Measurements from ENCODE around the gene UBA3. TPM values are rescaled to one million over a fixed set of nuclear protein-coding genes. Genes with fewer than 3 reads are reported as not detected.

The UBA3 gene
- total RNA-seq, 2 donors from 2014 or later, result 39.9 to 63.5 TPM

GRCh38 chr3:69091389-69092029 lies 11.3 kb upstream of the UBA3 start:
- Histone ChIP-seq H3K4me1 (peaks cover 0 to 99% of the 10 kb centered on the region in 2 donors), H3K36me3 (no peaks in the 10 kb centered on the region), H3K27me3 (no peaks in the 10 kb centered on the region), H3K27ac (peak overlapping the region; percentile 53 to 71), H3K4me3 (no peak overlapping the region), H3K9me3 (no peaks in the 10 kb centered on the region)
- DNase-seq (ENCODE audit: low spot score), result no peak
- TF ChIP-seq CTCF (IDR thresholded peaks at IDR 0.05), result no peak

GRCh38 chr3:69090021-69090420 lies 9.9 kb upstream of the UBA3 start:
- Histone ChIP-seq H3K9me3 (no peaks in the 10 kb centered on the region), H3K4me3 (no peak overlapping the region), H3K4me1 (peaks cover 0 to 92% of the 10 kb centered on the region in 2 donors)

GRCh38 chr3:69088063-69088462 lies 7.9 kb upstream of the UBA3 start:
- no peak for TF ChIP-seq CTCF (IDR thresholded peaks at IDR 0.05)
- H3K4me3 ChIP-seq, result peak overlapping the region in 1 of 2 donors; percentile 3
- H3K4me1 ChIP-seq, result peaks cover 0 to 88% of the 10 kb centered on the region in 2 donors
- no peak for DNase-seq (ENCODE audit: low spot score)
- no peaks in the 10 kb centered on the region for H3K27me3 ChIP-seq
- H3K9me3 ChIP-seq, result no peaks in the 10 kb centered on the region
- no peaks in the 10 kb centered on the region for H3K36me3 ChIP-seq
- peak overlapping the region; percentile 96 for H3K27ac ChIP-seq

More at GRCh38 chr3:69090021-69090420, 9.9 kb upstream of the UBA3 start:
- Histone ChIP-seq H3K27ac (peak overlapping the region in 1 of 2 donors; percentile 40), H3K36me3 (no peaks in the 10 kb centered on the region), H3K27me3 (no peaks in the 10 kb centered on the region)
- DNase-seq (ENCODE audit: low spot score), result no peak
- no peak for TF ChIP-seq CTCF (IDR thresholded peaks at IDR 0.05)

GRCh38 chr3:69087030-69087791 lies 7.0 kb upstream of the UBA3 start:
- H3K27ac ChIP-seq, result peak overlapping the region; percentile 96
- H3K4me3 ChIP-seq, result peak overlapping the region; percentile 87 to 94
- DNase-seq (ENCODE audit: low spot score), result no peak
- H3K9me3 ChIP-seq, result no peaks in the 10 kb centered on the region
- no peaks in the 10 kb centered on the region for H3K27me3 ChIP-seq
- TF ChIP-seq CTCF (IDR thresholded peaks at IDR 0.05), result no peak
- peaks cover 0 to 88% of the 10 kb centered on the region in 2 donors for H3K4me1 ChIP-seq
- H3K36me3 ChIP-seq, result no peaks in the 10 kb centered on the region

GRCh38 chr3:69085833-69086722 lies 5.9 kb upstream of the UBA3 start:
- no peaks in the 10 kb centered on the region for H3K36me3 ChIP-seq
- TF ChIP-seq CTCF (IDR thresholded peaks at IDR 0.05), result no peak

More at GRCh38 chr3:69085833-69086722, 5.9 kb upstream of the UBA3 start:
- DNase-seq (ENCODE audit: low spot score), result peak; percentile 97
- H3K4me3 ChIP-seq, result peak overlapping the region; percentile 87 to 94
- H3K27me3 ChIP-seq, result no peaks in the 10 kb centered on the region
- H3K27ac ChIP-seq, result peak overlapping the region; percentile 96
- H3K9me3 ChIP-seq, result no peaks in the 10 kb centered on the region
- peaks cover 0 to 85% of the 10 kb centered on the region in 2 donors for H3K4me1 ChIP-seq

All from right atrium auricular region (tissue), 2 donors.